Measurements from ENCODE around the gene KCNN1. TPM values are rescaled to one million over a fixed set of nuclear protein-coding genes. Genes with fewer than 3 reads are reported as not detected.

The KCNN1 gene
- total RNA-seq, 1 experiment from 2014 or later, result 9.2 TPM

GRCh38 chr19:17997969-17998826, 31.3 kb downstream of the KCNN1 start:
- no peaks in the 10 kb centered on the region for H3K36me3 Mint-ChIP-seq (ENCODE audit: insufficient read depth in 1 of 3, low read depth in 3 of 3)
- WGBS (ENCODE audit: extremely low coverage, insufficient read length, low lambda C conversion rate), result no CpG with 5 or more reads among the region's 41 CpGs
- H3K4me2 ChIP-seq (ENCODE audit: insufficient read depth, insufficient read length, low read length), result no peak overlapping the region
- DNase-seq, result peak; percentile 72
- H3K18ac ChIP-seq (ENCODE audit: insufficient read length, low read depth, low read length), result no peak overlapping the region
- H3K79me1 ChIP-seq (ENCODE audit: insufficient read depth, low read depth, low read length, poor library complexity, severe bottlenecking), result no peaks in the 10 kb centered on the region
- no peak overlapping the region for H3K9ac ChIP-seq (ENCODE audit: extremely low read depth, insufficient read length, low read length)
- H3K4me1 Mint-ChIP-seq, result peaks cover 6 to 13% of the 10 kb centered on the region in 2 experiments
- no peak overlapping the region for H4K8ac ChIP-seq (replicated peaks; ENCODE audit: insufficient read length, low read depth, low read length)
- H3K27ac Mint-ChIP-seq, result peak overlapping the region in 1 of 3 experiments; percentile 71; a peak in 1 of 7 replicates
- no peak overlapping the region for H2AK5ac ChIP-seq (ENCODE audit: insufficient read length, low read length)
- H2BK20ac ChIP-seq (ENCODE audit: low read depth, low read length, poor library complexity, severe bottlenecking), result no peak overlapping the region
- H2AFZ ChIP-seq (ENCODE audit: low read length), result no peak overlapping the region
- no peaks in the 10 kb centered on the region for H3K9me3 ChIP-seq (ENCODE audit: control insufficient read depth, low read depth, low read length)
- no peaks in the 10 kb centered on the region for H3K79me2 ChIP-seq (ENCODE audit: insufficient read depth, low read length)
- H4K91ac ChIP-seq (ENCODE audit: insufficient read length, low read depth, low read length), result no peak overlapping the region
- no peaks in the 10 kb centered on the region for H4K20me1 ChIP-seq (ENCODE audit: control insufficient read depth, insufficient read depth, insufficient read length)
- no peak overlapping the region for H3K14ac ChIP-seq (ENCODE audit: insufficient read depth, low read length)
- H3K9me3 Mint-ChIP-seq, result no peaks in the 10 kb centered on the region
- H4K5ac ChIP-seq (ENCODE audit: insufficient read length, low read depth, low read length), result no peak overlapping the region
- no peak overlapping the region; a peak in 1 of 5 replicates for H3K4me3 Mint-ChIP-seq
- TF ChIP-seq, protein P1, sequence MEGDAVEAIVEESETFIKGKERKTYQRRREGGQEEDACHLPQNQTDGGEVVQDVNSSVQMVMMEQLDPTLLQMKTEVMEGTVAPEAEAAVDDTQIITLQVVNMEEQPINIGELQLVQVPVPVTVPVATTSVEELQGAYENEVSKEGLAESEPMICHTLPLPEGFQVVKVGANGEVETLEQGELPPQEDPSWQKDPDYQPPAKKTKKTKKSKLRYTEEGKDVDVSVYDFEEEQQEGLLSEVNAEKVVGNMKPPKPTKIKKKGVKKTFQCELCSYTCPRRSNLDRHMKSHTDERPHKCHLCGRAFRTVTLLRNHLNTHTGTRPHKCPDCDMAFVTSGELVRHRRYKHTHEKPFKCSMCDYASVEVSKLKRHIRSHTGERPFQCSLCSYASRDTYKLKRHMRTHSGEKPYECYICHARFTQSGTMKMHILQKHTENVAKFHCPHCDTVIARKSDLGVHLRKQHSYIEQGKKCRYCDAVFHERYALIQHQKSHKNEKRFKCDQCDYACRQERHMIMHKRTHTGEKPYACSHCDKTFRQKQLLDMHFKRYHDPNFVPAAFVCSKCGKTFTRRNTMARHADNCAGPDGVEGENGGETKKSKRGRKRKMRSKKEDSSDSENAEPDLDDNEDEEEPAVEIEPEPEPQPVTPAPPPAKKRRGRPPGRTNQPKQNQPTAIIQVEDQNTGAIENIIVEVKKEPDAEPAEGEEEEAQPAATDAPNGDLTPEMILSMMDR (conservative IDR thresholded peaks at IDR 0.05), result peak; percentile 63
- H3K4ac ChIP-seq (ENCODE audit: low read depth, low read length), result no peak overlapping the region
- no peak overlapping the region for H3K23ac ChIP-seq (ENCODE audit: insufficient read length, low read depth, low read length)
- no peak overlapping the region for H3T11ph ChIP-seq (ENCODE audit: low read length)
- peaks cover 33% of the 10 kb centered on the region for H3K27me3 Mint-ChIP-seq (ENCODE audit: low read depth)
- H2BK15ac ChIP-seq (ENCODE audit: low read depth, low read length), result no peak overlapping the region; the same call in 1 of the 2 replicates
- peaks cover 11% of the 10 kb centered on the region for H3K23me2 ChIP-seq (ENCODE audit: insufficient read length, low read depth, low read length, poor library complexity, severe bottlenecking)
- no peak overlapping the region for H3K56ac ChIP-seq (ENCODE audit: insufficient read length, low read depth, low read length)
- H2BK12ac ChIP-seq (ENCODE audit: insufficient read length, low read depth, low read length), result no peak overlapping the region
- H3K4me1 ChIP-seq (ENCODE audit: insufficient read depth, low read length), result no peaks in the 10 kb centered on the region
- H3K27me3 ChIP-seq (ENCODE audit: insufficient read depth, low read length), result no peaks in the 10 kb centered on the region; the same call in 1 of the 2 replicates
- H2BK120ac ChIP-seq (ENCODE audit: low read depth, low read length, poor library complexity, severe bottlenecking), result no peak overlapping the region
- no peak overlapping the region for H3K27ac ChIP-seq (ENCODE audit: insufficient read length, low read depth, low read length)
- H2BK5ac ChIP-seq (ENCODE audit: insufficient read length, low read length), result no peak overlapping the region

All from H9 (cell line).